HG02870 (cell line): ENCODE results near the gene ZDHHC4.

Experiments used
- ATAC-seq: cut with Tn5 transposase; IDR thresholded peaks from one replicate; pipeline ENCODE4 v1.9.1; 2021; ENCODE audit warnings: mild to moderate bottlenecking, moderate library complexity; ENCODE audit not compliant: unreplicated experiment

The ZDHHC4 gene

DNA sequence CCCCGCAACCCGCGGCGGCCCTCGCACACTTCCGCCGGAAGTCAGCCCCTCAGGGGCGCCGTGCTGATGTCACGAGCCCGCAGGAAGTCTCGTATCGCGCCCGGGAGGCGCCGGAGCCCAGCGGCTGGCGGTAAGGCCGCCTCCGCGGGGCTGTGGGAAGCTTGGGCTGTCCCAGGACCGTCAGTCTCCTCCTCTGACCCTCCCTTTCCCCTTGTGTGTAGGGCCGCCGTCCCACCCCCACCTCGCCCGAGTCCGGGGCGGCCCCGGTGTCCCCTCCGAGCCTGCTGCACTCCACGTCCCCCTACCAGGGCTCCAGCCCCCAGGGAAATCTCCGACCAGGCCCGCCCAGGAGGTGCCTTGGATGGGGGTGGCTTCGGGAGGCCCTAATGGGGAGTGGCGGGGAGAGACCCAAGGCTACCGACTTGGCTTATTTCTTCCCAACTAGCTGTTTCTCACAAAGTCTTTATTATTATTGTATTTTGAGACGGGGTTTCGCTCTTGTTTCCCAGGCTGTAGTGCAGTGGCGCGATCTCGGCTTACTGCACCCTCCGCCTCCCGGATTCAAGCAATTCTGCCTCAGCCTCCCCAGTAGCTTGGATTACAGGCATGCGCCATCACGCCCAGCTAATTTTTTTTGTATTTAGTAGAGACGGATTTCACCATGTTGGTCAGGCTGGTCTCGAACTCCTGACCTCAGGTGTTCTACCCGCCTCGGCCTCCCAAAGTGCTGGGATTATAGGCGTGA is at the start of gene ZDHHC4:
Gene ZDHHC4, plus strand, starts transcription at position 86 of the 745 bp plus-strand sequence. CDS start 3,108 bp downstream, outside the sequence.
- peak; percentile 91 for ATAC-seq

DNA sequence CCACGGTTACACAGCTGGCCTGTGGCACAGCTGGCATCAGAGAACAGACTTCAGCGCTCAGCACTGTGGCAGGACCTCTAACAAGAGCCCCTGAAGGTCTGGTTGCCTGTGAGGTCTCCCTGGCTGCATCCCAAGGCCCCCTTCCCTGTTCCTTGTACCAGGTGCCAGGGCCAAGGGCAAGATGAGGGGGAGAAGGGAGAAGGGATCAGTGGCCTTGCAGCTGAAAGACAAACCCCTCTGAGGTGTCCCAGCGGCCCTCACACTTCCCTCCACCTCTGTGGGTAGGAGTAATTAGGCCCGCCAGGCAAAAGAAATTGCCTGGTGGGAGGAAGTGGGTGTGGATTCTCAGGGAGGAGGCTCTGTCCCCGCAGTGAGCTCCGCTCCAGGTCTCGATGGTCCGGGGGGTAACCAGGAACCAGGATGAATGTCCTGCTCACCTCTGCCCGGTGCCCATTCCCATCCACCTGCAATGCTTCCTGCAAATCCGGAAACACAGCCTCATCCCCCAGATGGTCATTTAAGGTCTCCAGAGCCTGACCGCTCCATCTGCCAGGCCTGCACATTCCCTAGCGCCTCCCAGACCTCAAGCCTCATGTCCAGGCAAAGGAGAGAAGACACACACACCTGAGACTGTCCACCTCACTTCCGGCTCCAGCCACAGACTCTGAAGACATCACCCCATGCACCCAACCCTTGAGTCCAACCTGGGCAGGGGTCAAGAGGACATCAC is 48.7 kb upstream of the ZDHHC4 start:
- no peak for ATAC-seq

GRCh38 chr7:6529643-6530042 is 47.6 kb upstream of the ZDHHC4 start:
- no peak for ATAC-seq

GRCh38 chr7:6530626-6531491 is 46.4 kb upstream of the ZDHHC4 start:
- peak; percentile 28 for ATAC-seq

GRCh38 chr7:6531492-6532279 is 45.6 kb upstream of the ZDHHC4 start:
- no peak for ATAC-seq

GRCh38 chr7:6532516-6532915 is 44.7 kb upstream of the ZDHHC4 start:
- ATAC-seq: no peak

GRCh38 chr7:6533893-6534495 is 43.3 kb upstream of the ZDHHC4 start:
- peak; percentile 38 for ATAC-seq

GRCh38 chr7:6536262-6537260 is 40.7 kb upstream of the ZDHHC4 start:
- ATAC-seq: no peak

DNA sequence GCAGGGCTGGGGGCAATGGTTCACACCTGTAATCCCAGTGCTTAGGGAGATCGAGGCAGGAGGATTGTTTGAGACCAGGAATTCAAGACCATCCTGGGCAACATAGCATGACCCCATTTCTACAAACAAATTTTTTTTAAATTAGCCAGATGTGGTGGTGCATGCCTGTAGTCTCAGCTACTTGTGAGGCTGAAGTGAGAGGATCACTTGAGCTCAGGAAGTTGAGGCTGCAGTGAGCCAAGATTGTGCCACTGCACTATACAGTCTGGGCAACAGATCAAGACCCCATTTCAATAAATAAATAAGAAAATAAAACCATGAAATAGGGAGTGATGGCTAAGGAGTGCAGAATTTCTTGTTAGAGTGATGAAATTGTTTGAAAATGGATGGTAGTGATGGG is 34.9 kb upstream of the ZDHHC4 start:
- no peak for ATAC-seq

GRCh38 chr7:6545398-6546126 is 31.7 kb upstream of the ZDHHC4 start:
- peak; percentile 62 for ATAC-seq

DNA sequence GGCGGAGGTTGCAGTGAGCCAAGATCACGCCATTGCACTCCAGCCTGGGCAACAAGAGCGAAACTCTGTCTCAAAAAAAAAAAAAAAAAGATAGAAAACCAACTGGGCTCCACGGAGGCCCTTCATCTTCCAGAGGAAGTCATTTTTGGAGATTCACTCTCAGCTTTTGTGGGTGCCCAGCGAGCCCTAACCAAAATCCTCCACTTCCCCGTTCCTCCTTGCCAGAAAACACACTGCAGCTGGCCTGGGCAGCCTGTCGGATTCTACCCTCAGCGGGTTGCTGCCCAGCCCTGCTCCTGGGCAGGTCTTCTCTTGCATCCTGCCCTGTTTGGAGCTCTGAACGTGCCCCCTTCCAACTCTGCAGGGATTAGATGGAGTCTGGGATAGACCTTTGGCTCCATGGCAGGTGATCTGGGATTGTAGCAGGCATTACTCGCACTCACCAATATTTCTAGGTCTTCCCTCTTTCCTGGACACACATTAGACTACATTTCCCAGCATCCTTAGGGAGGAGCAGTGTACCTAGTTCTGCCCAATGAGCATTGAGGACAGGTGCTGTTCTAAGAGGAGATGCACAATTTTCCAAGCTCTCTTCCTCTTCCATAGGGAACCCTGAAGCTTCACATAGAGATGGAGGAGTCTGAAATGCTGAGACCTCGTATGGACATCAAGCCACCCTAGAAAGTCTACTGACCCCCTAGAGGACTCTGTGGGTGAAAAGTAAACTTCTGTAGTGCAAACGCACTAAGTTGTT is 30.6 kb upstream of the ZDHHC4 start:
- no peak for ATAC-seq

DNA sequence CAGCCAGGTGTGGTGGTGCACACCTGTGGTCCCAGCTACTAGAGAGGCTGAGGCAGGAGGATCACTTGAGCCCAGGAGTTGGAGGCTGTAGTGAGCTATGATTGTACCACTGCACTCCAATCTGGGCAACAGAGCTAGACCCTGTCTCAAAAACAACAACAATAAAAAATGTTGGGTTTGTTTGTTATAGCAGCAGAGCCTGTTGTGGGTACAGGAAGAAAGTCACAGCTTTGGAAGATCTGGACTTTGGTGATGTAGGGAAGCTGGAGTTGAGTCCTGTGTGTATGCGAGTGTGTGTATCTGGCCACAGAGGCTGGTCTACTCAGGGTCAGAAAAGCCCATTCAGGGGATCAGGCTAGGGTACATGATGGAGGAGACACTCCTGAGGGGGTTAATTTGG is 29.9 kb upstream of the ZDHHC4 start:
- no peak for ATAC-seq

DNA sequence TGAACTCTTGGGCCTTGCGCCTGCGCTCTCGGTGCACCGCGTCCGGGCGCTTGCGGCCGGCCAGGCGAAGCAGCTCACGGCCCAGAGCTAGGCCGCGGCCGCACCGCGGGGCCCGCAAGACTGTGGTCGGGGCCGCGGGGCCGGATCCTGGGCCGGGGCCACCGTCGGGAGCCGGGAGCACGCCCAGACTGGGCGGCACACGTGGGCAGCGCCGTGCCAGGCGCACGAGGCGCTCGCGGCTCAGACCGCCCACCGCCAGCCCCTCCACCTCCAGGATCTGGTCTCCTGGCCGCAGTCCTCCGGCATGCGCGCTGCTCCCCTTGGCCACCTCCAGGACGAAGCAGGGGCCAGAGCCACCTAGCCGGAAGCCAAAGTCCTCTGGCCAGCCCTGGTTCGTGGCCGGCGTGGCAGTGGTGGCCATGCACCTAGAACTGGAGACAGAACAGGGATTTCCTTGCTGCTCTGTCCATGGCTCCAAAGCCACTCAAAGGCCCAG is 26.2 kb upstream of the ZDHHC4 start, which contains the start of gene GRID2IP:
Gene GRID2IP, minus strand, starts transcription at position 446 of the 496 bp plus-strand sequence. Its CDS starts 25 bp downstream, at position 421.
- ATAC-seq: no peak

DNA sequence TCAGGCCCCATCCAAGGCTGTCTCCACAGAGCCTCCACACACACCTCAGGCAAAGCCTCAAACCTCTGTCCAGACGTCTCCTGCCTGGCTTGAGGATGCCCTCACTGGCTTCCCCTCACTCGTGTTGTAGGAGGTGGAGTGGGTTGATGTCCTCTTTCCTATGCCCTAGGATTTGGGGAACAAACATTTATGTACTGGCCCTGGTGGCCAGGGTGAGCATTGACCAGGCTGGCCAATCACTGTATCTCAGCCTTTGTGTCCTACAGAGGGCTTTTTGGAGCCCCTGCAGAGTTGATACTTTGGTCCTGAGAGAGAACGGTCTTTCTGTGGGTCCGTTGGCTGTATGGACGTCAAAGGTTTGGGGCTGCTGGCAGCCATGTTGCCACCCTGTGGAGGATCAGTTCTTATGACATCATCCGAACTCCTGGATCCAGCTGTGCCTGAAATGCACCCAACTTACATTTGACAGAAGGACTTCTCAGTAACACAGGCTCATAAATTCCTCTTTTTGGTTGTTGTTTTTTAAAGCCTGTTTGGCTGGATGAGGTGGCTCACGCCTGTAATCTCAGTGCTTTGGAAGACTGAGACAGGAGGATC is 23.7 kb upstream of the ZDHHC4 start:
- ATAC-seq: no peak

DNA sequence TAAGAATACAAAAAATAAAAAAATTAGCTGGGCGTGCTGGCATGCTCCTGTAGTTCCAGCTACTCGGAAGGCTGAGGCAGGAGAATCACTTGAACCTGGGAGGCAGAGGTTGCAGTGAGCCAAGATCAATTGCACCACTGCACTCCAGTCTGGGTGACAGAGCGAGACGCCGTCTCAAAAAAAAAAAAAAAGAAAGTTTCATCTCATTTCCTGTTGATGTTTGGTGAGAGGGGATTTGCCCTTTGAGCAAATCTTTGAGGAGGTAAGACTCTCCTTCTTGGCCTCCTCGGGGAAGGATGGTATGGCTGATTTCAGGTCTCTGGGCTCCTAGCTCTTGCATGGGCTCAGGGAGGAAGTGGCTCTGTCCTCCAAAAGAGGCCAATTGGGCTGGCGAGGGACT is 22.4 kb upstream of the ZDHHC4 start:
- no peak for ATAC-seq

GRCh38 chr7:6556196-6556595 is 21.1 kb upstream of the ZDHHC4 start:
- no peak for ATAC-seq

DNA sequence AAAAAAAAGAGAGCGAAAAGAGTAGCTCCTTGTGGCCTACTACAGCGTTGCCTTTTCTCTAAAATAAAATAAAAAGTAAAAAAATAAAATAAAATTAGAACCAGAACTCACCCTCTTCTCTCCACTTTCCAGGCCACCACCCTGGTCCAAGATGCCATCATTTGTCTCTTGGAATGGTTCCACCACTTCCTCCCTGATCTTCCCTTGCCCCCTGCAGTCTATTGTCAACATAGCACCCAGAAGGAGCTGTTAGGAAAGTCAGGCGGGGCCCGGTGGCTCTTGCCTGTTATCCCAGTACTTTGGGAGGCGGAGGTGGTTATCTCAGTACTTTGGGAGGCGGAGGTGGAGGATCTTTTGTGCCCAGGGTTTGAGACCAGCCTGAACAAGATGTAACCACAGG is 18.4 kb upstream of the ZDHHC4 start:
- no peak for ATAC-seq
